GM19240 (cell line): ENCODE measurements around the gene PRDM9.
"Not testable (repeated sequence)": the region's sequence is repeated elsewhere in the genome, so short reads cannot be mapped to it uniquely, and the experiment has no call there.

Source experiments
- DNase-seq: peaks from one replicate; pipeline ENCODE4 v3.0.0; 2011; ENCODE audit warnings: low spot score; ENCODE audit not compliant: insufficient read length

Gene PRDM9

GRCh38 chr5:23527216-23527920 lies 20.0 kb downstream of the PRDM9 start:
- DNase-seq = not testable (repeated sequence)

GRCh38 chr5:23528677-23529076 lies 21.3 kb downstream of the PRDM9 start:
- DNase-seq = no peak

- no peak for DNase-seq
Measured at GRCh38 chr5:23530571-23530970, 23.2 kb downstream of the PRDM9 start.

GRCh38 chr5:23571059-23571458 lies 63.6 kb downstream of the PRDM9 start:
- no peak for DNase-seq
